HFFc6 (cell line): ENCODE data around the gene OST4. TPM values are rescaled to one million over a fixed set of nuclear protein-coding genes. Genes with fewer than 3 reads are reported as not detected.

Source experiments
- DNase-seq: peaks from one replicate; pipeline ENCODE4 v3.0.0-alpha.2; 2018
- H3K27ac Mint-ChIP-seq: 2 replicates; pipeline ENCODE4 v1.8.0; 2020; ENCODE audit warnings: mild to moderate bottlenecking, mixed read lengths
- H3K27me3 Mint-ChIP-seq: 2 replicates; pipeline ENCODE4 v1.8.0; 2021; ENCODE audit warnings: mild to moderate bottlenecking, moderate library complexity, mixed read lengths; ENCODE audit not compliant: insufficient read depth
- H3K36me3 Mint-ChIP-seq: 2 replicates; pipeline ENCODE4 v1.8.0; 2021; ENCODE audit warnings: low read depth, mixed read lengths
- H3K4me1 Mint-ChIP-seq: 2 replicates; pipeline ENCODE4 v1.8.0; 2020; ENCODE audit warnings: low read depth, mixed read lengths
- H3K4me3 Mint-ChIP-seq: 2 replicates; pipeline ENCODE4 v1.8.0; 2020; ENCODE audit warnings: mild to moderate bottlenecking, moderate library complexity, mixed read lengths
- H3K9me3 Mint-ChIP-seq: 2 replicates; pipeline ENCODE4 v1.8.0; 2020; ENCODE audit warnings: mild to moderate bottlenecking, mixed read lengths
- total RNA-seq, 6 experiments: library from RNA; stranded (reverse); fragmentation: NEBNext Ultra II Directional; extraction: Animal tissue kit (Norgen Biotek cat#: 25700); gene quantifications; 2 replicates in 1 of 6; 3 replicates in 5 of 6; pipeline ENCODE4 v1.2.3, GENCODE V29; 2021
- TF ChIP-seq, protein P1 (sequence below): fragments of 200-600 bp; sonication (generic); IDR thresholded peaks from 2 replicates; pipeline ENCODE4 v1.5.0; 2021; ENCODE audit warnings: antibody characterized with exemption, mild to moderate bottlenecking

The OST4 gene
- total RNA-seq, 6 experiments from 2014 or later, result 500 to 565 (median 548) TPM

DNA sequence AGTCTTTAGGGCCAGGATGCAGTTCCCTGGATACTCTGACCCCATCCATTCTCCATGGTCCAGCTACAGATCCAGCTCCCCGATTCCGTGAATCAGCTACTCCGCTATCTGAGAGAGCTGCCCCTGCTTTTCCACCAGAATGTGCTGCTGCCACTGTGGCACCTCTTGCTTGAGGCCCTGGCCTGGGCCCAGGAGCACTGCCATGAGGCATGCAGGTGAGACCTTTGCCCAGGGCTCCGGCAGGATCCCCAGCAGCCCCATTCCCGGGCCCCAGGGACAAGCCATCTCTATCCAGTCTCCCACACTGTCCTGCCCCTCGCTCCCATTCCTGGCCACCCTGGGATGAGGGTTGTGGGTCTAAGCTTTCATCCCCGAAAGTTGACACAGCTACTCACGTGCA is 31.2 kb downstream of the OST4 start:
- Mint-ChIP-seq H3K4me3 (no peak overlapping the region), H3K4me1 (peaks cover 27% of the 10 kb centered on the region), H3K36me3 (peaks cover 39% of the 10 kb centered on the region), H3K9me3 (no peaks in the 10 kb centered on the region), H3K27ac (no peak overlapping the region), H3K27me3 (peaks cover 2% of the 10 kb centered on the region)
- TF ChIP-seq, protein P1, sequence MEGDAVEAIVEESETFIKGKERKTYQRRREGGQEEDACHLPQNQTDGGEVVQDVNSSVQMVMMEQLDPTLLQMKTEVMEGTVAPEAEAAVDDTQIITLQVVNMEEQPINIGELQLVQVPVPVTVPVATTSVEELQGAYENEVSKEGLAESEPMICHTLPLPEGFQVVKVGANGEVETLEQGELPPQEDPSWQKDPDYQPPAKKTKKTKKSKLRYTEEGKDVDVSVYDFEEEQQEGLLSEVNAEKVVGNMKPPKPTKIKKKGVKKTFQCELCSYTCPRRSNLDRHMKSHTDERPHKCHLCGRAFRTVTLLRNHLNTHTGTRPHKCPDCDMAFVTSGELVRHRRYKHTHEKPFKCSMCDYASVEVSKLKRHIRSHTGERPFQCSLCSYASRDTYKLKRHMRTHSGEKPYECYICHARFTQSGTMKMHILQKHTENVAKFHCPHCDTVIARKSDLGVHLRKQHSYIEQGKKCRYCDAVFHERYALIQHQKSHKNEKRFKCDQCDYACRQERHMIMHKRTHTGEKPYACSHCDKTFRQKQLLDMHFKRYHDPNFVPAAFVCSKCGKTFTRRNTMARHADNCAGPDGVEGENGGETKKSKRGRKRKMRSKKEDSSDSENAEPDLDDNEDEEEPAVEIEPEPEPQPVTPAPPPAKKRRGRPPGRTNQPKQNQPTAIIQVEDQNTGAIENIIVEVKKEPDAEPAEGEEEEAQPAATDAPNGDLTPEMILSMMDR, result no peak
- no peak for DNase-seq

DNA sequence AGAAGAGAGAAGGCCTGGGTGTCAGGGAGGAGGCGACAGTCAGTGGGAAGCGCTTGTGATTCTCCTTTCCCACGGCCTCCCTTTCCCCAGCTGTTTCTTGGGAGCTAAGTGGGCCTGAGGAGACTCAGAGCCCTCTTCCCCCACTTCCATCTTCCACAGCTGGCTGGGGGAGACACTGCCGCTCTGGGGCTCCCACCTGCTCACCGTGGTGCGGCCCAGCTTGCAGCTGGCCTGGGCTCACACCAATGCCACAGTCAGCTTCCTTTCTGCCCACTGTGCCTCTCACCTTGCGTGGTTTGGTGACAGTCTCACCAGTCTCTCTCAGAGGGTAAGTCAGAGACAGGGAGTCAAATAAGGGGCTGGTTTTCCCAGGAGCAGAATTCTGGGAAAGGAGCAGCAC is 31.6 kb downstream of the OST4 start:
- no peak for DNase-seq
- Mint-ChIP-seq H3K9me3 (no peaks in the 10 kb centered on the region), H3K4me3 (no peak overlapping the region), H3K36me3 (peaks cover 43% of the 10 kb centered on the region), H3K27ac (no peak overlapping the region), H3K4me1 (peaks cover 31% of the 10 kb centered on the region), H3K27me3 (peaks cover 2% of the 10 kb centered on the region)
- TF ChIP-seq, protein P1, result no peak

DNA sequence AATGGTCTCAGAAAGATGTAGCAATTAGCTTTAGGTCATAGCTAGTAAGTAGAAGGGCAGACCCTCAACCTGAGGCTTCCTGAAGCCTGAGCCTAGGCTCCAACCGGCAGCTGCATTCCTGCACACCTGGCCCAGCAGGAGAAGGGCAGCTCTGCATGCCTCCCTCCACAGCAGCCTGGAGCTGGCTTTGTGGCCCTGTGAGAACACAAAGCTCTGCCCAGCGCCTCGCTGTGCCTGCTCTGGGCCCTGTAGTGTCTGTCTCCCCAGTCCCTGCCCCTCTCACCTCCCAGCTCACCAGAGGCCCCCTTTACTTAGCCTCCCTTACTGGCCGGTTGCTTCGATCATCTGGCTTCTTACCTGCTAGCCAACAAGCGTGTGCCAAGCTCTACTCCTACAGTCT is 32.0 kb downstream of the OST4 start:
- Mint-ChIP-seq H3K36me3 (peaks cover 40% of the 10 kb centered on the region), H3K4me1 (peaks cover 33% of the 10 kb centered on the region), H3K9me3 (no peaks in the 10 kb centered on the region), H3K4me3 (no peak overlapping the region), H3K27me3 (peaks cover 2% of the 10 kb centered on the region), H3K27ac (no peak overlapping the region)
- no peak for DNase-seq
- TF ChIP-seq, protein P1, result no peak

DNA sequence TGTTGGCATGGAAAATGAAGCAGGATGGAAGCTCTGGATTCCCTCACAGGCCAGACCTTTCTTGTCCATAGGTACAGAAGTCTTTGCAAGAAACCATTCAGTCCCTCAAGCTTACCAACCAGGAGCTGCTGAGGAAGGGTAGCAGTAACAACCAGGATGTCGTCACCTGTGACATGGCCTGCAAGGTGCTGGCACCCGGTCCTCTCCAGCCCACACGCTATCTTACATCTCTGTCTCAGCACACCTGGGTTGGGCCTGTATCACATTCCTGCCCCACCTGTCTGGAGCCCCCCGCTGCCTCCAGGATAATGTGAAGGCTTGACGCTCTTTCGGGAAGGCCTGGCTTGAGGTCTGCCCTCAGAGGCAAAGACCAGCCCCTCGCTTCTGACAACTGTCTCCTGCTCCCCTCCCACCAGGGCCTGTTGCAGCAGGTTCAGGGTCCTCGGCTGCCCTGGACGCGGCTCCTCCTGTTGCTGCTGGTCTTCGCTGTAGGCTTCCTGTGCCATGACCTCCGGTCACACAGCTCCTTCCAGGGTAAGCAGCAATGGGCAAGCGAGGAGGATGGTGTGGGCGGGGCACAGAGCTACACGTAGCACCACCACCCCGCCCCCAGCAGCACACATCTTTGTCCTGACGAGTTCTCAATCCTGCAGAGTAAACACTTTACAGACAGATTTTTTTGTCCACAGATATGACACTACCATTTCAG is 32.7 kb downstream of the OST4 start:
- DNase-seq, result no peak
- TF ChIP-seq, protein P1, result no peak
- Mint-ChIP-seq H3K4me3 (no peak overlapping the region), H3K27me3 (peaks cover 2% of the 10 kb centered on the region), H3K4me1 (peaks cover 40% of the 10 kb centered on the region), H3K36me3 (peaks cover 46% of the 10 kb centered on the region), H3K9me3 (no peaks in the 10 kb centered on the region), H3K27ac (no peak overlapping the region)

DNA sequence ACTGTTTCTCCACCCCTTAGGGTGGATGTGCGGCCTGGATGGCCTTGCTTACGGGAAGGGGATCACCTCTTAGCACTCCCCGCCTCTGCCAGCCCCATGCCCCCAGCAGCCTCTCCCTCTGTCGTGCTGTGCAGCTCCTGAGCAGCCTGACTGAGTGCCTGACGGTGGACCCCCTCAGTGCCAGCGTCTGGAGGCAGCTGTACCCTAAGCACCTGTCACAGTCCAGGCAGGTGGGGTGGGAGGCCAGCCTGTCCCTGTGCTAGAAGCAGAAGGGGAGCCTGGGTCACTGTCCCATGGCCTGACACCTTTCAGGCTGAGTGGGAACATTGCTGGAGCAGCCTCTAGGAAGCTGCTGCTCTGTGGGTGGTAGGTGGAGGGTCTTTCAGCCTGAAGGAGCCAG is 33.4 kb downstream of the OST4 start:
- Mint-ChIP-seq H3K27ac (no peak overlapping the region), H3K36me3 (peaks cover 53% of the 10 kb centered on the region), H3K9me3 (no peaks in the 10 kb centered on the region), H3K4me3 (no peak overlapping the region), H3K4me1 (peaks cover 41% of the 10 kb centered on the region), H3K27me3 (peaks cover 2% of the 10 kb centered on the region)
- no peak for DNase-seq
- TF ChIP-seq, protein P1, result no peak
